IPS-15b (cell line): ENCODE results near the gene TRIM66.

Experiments used
- H3K27me3 ChIP-seq: one replicate; pipeline ENCODE4 v1.6.1; 2013; ENCODE audit warnings: low read length; ENCODE audit not compliant: control insufficient read depth, insufficient read depth
- H3K36me3 ChIP-seq: one replicate; pipeline ENCODE4 v1.6.1; 2013; ENCODE audit warnings: low read length; ENCODE audit not compliant: control insufficient read depth, insufficient read depth
- H3K4me1 ChIP-seq: one replicate; pipeline ENCODE4 v1.6.1; 2013; ENCODE audit warnings: mild to moderate bottlenecking, low read length; ENCODE audit not compliant: control insufficient read depth, insufficient read depth
- H3K4me3 ChIP-seq: one replicate; pipeline ENCODE4 v1.5.1; 2013; ENCODE audit warnings: low read depth, low read length
- H3K9ac ChIP-seq: one replicate; pipeline ENCODE4 v1.6.1; 2013; ENCODE audit warnings: low read depth, mild to moderate bottlenecking, low read length
- H3K9me3 ChIP-seq: one replicate; pipeline ENCODE4 v1.6.1; 2013; ENCODE audit warnings: mild to moderate bottlenecking, low read length; ENCODE audit not compliant: control insufficient read depth, insufficient read depth

The TRIM66 gene

DNA sequence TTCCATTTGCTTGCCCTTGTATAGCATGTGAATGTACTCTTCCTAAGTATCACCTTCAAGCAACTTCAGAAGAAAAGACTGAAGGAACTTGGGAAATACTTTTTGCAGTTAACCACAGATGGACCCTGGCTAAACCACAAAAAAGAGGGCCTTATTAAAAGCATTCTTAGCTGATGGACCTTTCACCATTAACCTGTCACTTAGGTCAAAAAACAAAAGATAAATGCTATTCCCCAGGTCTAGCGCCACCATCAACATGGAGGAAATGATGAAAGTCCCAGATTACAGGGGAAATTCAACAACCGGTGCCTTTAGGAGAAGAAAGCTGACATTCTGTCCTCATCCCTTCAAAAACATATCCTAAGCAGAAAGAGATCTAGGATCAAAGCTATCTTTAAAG, 117.9 kb downstream of the TRIM66 start:
- Histone ChIP-seq H3K9ac (no peak overlapping the region), H3K27me3 (no peaks in the 10 kb centered on the region), H3K36me3 (no peaks in the 10 kb centered on the region), H3K4me1 (no peaks in the 10 kb centered on the region), H3K9me3 (no peaks in the 10 kb centered on the region), H3K4me3 (no peak overlapping the region)
